ENCODE measurements around the gene ABHD16B.

ABHD16B gene

DNA sequence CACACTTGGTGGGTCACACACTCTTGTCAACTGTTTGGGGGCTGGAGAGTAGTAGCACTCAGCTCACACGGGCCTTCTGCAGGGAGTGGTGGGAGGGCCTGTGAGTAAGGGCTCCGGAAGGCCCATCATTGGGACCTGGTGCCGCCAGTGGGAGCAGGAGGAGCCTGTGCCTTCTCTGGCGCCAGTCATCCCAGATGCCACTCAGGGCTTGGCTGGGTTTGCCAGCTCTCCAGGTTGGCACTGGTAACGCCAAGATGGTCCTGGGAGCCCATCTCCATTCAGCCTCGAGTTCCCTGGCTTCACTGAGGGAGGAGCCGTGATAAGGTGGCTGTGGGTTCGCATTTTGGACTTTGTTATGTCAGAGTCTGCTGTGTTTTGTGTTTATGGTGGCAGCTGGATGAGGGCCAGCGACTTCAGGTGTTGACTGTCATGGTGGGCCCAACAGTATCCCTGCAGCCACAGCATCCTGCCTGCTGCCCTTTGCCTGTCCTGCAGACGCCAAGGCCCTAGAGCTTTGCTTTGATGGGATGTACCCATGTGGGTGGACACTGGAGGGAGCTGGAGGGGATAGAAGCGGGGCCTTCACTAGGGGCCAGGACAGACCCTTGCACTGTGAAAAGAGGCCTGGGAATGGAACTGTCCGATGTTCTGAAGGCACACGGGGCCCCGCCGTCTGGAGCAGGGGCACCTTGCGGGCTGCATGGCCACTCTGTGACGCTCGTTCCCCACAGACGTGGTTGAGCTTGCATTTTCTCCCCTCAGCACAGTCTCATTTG, 20.3 kb downstream of the ABHD16B start:
- Histone ChIP-seq H3F3A (ENCODE audit: low read depth) (no peaks in the 10 kb centered on the region), H2AFZ (ENCODE audit: low read length) (no peak overlapping the region), H3K79me2 (ENCODE audit: insufficient read depth, low read length) (peaks cover 14% of the 10 kb centered on the region; the same call in 1 of the 2 replicates), H3K4me2 (ENCODE audit: low read depth, low read length, poor library complexity, severe bottlenecking) (no peak overlapping the region), H3K27me3 (ENCODE audit: insufficient read depth, low read length, poor library complexity, severe bottlenecking) (no peaks in the 10 kb centered on the region), H3K4me1 (ENCODE audit: insufficient read depth, low read length, poor library complexity, severe bottlenecking) (no peaks in the 10 kb centered on the region), H3K9me2 (replicated peaks; ENCODE audit: low read depth, low read length) (no peaks in the 10 kb centered on the region), H3K36me3 (ENCODE audit: insufficient read depth, low read length) (peaks cover 20% of the 10 kb centered on the region; the same call in 1 of the 2 replicates), H4K20me1 (ENCODE audit: insufficient read depth, low read length, poor library complexity, severe bottlenecking) (no peaks in the 10 kb centered on the region), H3K4me3 (ENCODE audit: low read length, poor library complexity, severe bottlenecking) (no peak overlapping the region), H3K9me3 (ENCODE audit: insufficient read depth, low read depth, low read length) (no peaks in the 10 kb centered on the region), H3K9ac (ENCODE audit: low read depth, low read length, poor library complexity, severe bottlenecking) (no peak overlapping the region)
- TF ChIP-seq EZH2phosphoT487 (IDR thresholded peaks at IDR 0.05; ENCODE audit: borderline replicate concordance) (no peak), CTCF (conservative IDR thresholded peaks at IDR 0.05; ENCODE audit: low read length) (no peak)

DNA sequence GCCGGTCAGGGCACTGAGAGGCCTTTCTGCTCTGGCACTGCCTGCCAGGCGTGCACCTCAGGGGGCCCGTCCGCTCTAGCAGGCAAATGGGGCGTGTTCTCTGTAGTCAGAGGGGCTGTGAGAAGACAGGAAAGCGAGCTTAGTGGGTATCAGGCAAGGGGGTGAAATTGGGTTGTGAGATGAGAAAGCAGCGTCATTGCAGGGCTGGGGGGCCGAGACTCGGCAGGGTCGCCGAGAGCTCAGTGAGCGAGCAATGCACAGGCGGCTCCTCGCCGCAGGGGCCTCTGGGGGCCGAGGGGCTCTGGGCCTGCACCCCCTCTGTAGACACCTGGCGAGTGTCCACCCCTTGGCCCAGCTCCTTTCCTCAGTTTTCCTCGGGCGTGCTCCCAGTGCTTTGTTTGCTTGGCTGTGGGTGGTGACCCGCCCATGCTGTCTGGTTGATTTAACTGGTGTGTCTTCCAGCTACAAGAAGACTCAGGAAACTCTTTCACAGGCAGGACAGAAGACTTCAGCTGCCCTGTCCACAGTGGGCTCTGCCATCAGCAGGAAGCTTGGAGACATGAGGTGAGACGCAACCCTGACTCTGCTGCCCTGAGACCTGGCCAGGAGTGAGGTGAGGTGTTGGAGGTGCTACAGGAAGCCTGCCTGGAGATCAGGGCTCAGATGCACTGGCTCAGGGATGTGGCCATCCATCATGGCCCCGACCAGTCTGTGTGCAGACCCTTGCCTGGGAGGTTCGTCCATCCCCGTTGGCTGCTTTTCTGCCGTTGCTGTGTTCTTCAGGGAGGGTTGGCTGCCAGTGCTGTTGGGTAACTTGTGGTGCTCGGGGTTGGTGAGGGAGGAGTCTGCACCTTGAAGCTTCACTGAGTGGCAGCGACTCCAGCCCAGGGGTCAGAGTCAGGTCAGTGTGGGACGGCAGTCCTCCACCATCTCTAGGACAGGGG, 21.2 kb downstream of the ABHD16B start:
- Histone ChIP-seq H3K9ac (ENCODE audit: low read depth, low read length, poor library complexity, severe bottlenecking) (no peak overlapping the region), H4K20me1 (ENCODE audit: insufficient read depth, low read length, poor library complexity, severe bottlenecking) (no peaks in the 10 kb centered on the region), H3K4me2 (ENCODE audit: low read depth, low read length, poor library complexity, severe bottlenecking) (no peak overlapping the region), H2AFZ (ENCODE audit: low read length) (no peak overlapping the region), H3K36me3 (ENCODE audit: insufficient read depth, low read length) (peaks cover 21% of the 10 kb centered on the region; the same call in 1 of the 2 replicates), H3K4me1 (ENCODE audit: insufficient read depth, low read length, poor library complexity, severe bottlenecking) (no peaks in the 10 kb centered on the region), H3K27me3 (ENCODE audit: insufficient read depth, low read length, poor library complexity, severe bottlenecking) (no peaks in the 10 kb centered on the region), H3K4me3 (ENCODE audit: low read length, poor library complexity, severe bottlenecking) (no peak overlapping the region), H3K9me3 (ENCODE audit: insufficient read depth, low read depth, low read length) (no peaks in the 10 kb centered on the region), H3K79me2 (ENCODE audit: insufficient read depth, low read length) (peaks cover 13% of the 10 kb centered on the region; the same call in 1 of the 2 replicates), H3F3A (ENCODE audit: low read depth) (no peaks in the 10 kb centered on the region), H3K9me2 (replicated peaks; ENCODE audit: low read depth, low read length) (no peaks in the 10 kb centered on the region)
- TF ChIP-seq CTCF (conservative IDR thresholded peaks at IDR 0.05; ENCODE audit: low read length) (no peak), EZH2phosphoT487 (IDR thresholded peaks at IDR 0.05; ENCODE audit: borderline replicate concordance) (no peak)

- Histone ChIP-seq H3K9ac (ENCODE audit: low read depth, low read length, poor library complexity, severe bottlenecking) (no peak overlapping the region), H3K36me3 (ENCODE audit: insufficient read depth, low read length) (peaks cover 27% of the 10 kb centered on the region; the same call in 1 of the 2 replicates), H3K4me1 (ENCODE audit: insufficient read depth, low read length, poor library complexity, severe bottlenecking) (no peaks in the 10 kb centered on the region), H3K9me3 (ENCODE audit: insufficient read depth, low read depth, low read length) (no peaks in the 10 kb centered on the region), H3F3A (ENCODE audit: low read depth) (no peaks in the 10 kb centered on the region), H3K27me3 (ENCODE audit: insufficient read depth, low read length, poor library complexity, severe bottlenecking) (no peaks in the 10 kb centered on the region), H3K4me3 (ENCODE audit: low read length, poor library complexity, severe bottlenecking) (no peak overlapping the region), H3K9me2 (replicated peaks; ENCODE audit: low read depth, low read length) (no peaks in the 10 kb centered on the region), H3K79me2 (ENCODE audit: insufficient read depth, low read length) (peaks cover 10% of the 10 kb centered on the region; the same call in 1 of the 2 replicates), H2AFZ (ENCODE audit: low read length) (no peak overlapping the region), H3K4me2 (ENCODE audit: low read depth, low read length, poor library complexity, severe bottlenecking) (no peak overlapping the region), H4K20me1 (ENCODE audit: insufficient read depth, low read length, poor library complexity, severe bottlenecking) (no peaks in the 10 kb centered on the region)
- TF ChIP-seq EZH2phosphoT487 (IDR thresholded peaks at IDR 0.05; ENCODE audit: borderline replicate concordance) (no peak), CTCF (conservative IDR thresholded peaks at IDR 0.05; ENCODE audit: low read length) (no peak)
These were observed 21.9 kb downstream of the ABHD16B start for GRCh38 chr20:63883201-63883593.
